Measurements from ENCODE around the gene NEUROD6. TPM values are rescaled to one million over a fixed set of nuclear protein-coding genes. Genes with fewer than 3 reads are reported as not detected.

Gene NEUROD6
- total RNA-seq = 653 TPM

GRCh38 chr7:31340603-31341002 is at the start of gene NEUROD6:
TSS of gene NEUROD6 (minus strand) at chr7:31340726. CDS start at chr7:31339268, 1,458 bp downstream.
- DNase-seq (ENCODE audit: low spot score in 2 of 2) (no peak), FAIRE-seq (no peak)

DNA sequence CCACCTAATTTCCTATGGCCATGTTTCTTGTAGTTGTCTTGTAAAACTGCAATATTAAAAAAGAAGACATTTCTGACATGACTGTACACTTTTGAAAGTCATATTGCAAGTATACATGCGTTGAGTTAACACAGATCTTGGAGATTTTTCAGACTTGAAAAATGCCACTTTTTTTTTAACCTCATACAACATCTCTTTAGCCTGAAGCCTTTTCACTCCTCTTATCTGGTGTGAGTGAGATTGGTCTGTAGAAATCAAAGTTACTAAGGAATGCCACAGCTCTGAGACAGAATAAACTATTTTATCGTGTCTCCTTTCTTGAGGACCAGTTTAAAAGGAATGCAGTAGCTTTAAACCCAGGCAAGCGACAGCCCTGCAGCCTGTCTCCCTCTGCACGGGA is 43.9 kb upstream of the NEUROD6 start:
- DNase-seq (ENCODE audit: low spot score in 2 of 2) (no peak), FAIRE-seq (no peak)

- DNase-seq (ENCODE audit: low spot score in 2 of 2) = no peak
- no peak for FAIRE-seq
These were observed 42.2 kb upstream of the NEUROD6 start for GRCh38 chr7:31382722-31383121.

DNA sequence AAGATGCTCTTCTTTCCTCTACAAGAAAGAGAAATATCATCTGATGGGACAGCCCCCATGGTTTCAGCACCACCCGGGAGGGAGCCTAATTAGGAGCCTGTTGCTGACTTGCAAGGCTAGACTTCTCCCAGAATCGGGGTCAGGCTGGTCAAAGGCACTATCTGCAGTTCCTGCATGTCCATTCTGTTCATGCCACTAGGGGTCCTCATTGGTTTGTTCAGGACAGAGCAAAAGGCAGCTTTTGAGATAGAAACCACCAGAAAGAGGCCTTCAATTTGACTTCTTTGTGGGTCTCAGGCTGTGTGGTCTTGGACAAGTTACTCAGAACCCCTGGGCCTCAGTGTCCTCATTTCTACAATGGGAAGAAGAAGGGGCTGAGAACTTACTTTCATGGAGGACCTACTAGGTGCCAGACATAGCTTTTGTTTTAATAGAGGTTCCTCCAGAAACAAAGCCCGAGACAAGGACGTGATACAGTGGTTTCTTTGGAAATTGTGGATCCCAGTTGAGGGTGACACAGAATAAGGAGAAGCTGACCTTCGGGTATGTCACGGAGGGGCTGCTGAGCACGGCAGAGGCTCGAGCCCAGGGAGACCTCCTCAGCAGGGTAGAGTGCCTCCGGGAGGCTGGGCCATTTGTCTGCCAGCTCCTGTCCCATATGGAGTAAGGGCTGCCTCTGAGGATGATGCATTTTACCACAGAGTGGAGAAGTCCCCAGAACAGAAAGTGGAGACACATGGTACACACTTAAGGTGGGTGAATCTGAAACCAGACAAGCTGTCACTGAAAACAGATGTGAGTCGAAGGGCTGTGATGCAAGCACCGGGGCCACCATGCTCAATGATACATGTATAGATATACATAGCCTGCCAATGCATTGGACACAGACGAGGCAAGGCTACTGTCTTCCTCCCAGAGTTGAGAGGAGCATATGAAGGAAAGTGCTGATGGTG is 33.1 kb upstream of the NEUROD6 start:
- FAIRE-seq (no peak), DNase-seq (ENCODE audit: low spot score in 2 of 2) (peak; percentile 3 to 34)

DNA sequence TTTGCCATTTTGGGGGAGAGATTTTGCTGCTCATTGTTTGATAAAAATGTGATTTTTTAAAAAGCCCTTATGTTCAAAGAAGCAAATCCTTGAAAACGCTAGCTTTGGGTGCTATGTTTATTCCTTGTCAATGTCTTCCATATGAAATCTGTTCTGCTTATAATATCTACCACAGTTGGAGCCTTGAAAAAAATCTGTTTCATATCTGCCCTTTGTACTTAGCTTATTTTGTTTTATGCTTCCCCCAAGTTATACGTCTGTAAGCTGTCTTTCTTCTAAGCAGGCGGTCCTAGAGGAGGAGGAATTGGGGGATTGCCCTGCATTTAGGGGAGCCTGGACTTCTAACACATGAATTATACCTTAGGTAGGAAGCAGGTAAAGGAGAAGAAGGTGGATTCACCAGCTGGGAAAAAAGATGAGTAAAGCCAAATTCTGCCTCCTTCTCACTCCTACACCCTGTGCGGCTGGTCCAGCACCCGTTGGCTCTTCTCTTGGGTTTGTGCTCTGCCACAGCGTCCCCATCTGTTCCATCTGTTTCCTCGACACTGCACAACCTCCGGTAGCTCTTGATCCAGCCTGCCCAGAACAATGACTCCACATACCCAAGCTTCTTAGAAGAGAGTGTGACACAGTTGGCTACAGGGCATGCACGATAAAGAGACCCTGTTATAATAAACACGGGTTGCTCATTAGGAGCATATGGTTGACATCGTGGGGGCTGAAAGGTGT is 31.9 kb upstream of the NEUROD6 start:
- FAIRE-seq (no peak), DNase-seq (ENCODE audit: low spot score in 2 of 2) (no peak)

DNA sequence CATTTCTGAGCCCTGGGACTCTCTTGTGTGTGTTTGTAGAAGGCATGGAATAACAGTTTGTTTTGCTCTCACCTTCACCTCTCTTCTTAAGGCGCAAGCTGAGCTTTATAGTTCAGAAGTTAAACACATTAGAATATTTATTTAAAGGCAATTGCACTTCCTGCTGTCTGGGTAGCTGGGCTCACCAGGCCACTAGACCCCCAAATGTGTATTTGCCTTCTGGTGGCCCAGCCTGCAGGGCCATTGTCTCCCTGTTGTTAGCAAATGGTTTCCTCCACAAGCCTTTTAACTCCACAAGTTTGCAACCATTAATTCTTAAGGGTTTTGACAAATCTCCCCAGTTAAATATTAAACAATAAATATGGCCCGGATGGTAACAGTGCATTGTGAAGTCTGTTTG is 31.1 kb upstream of the NEUROD6 start:
- DNase-seq (ENCODE audit: low spot score in 2 of 2) (no peak), FAIRE-seq (no peak)

DNA sequence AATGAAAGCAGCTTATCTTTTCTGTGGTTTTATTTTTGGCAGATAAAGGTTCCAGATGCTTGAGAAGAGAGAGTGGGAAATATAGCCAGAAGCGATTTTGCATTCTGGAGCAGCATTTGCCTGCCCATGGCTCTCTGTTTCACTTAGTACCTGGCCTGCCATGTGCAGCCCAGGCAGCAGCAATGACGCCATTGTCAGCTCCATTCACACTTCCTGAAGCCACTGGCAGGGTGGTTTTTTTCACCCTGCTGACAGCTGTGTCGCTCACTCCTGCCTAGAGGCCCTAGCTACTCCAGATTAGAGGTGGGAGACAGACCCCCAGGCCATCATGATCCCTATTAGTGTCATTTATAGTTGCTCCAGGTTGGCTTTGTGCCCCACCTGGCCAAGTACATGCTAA is 30.1 kb upstream of the NEUROD6 start:
- no peak for DNase-seq (ENCODE audit: low spot score in 2 of 2)
- no peak for FAIRE-seq

DNA sequence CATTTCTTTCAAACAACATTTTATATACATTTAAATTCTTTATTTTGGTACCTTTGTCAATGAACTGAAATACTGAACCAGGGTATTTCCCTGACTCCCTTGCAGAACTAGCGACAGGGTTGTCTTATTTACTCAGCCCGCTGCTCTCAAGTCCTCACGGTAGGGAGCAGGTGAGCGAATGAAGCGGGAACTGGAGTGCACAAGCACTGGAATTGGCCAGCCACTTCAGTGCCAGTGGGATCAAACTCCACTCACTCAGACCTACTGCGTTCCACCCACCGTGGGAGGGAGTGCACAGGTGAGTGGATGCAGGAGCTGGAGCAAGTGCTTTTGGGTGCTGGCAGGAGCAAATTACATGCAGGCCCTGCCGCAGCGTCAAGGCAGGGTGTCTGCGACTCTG is 28.1 kb upstream of the NEUROD6 start:
- no peak for FAIRE-seq
- DNase-seq (ENCODE audit: low spot score in 2 of 2) = no peak

- no peak for FAIRE-seq
- no peak for DNase-seq (ENCODE audit: low spot score in 2 of 2)
These were observed 23.0 kb upstream of the NEUROD6 start for GRCh38 chr7:31363496-31363895.

- FAIRE-seq (no peak), DNase-seq (ENCODE audit: low spot score in 2 of 2) (no peak)
These were observed 22.5 kb upstream of the NEUROD6 start for GRCh38 chr7:31363051-31363450.

- no peak for FAIRE-seq
These were observed 21.9 kb upstream of the NEUROD6 start for GRCh38 chr7:31362401-31362800.

DNA sequence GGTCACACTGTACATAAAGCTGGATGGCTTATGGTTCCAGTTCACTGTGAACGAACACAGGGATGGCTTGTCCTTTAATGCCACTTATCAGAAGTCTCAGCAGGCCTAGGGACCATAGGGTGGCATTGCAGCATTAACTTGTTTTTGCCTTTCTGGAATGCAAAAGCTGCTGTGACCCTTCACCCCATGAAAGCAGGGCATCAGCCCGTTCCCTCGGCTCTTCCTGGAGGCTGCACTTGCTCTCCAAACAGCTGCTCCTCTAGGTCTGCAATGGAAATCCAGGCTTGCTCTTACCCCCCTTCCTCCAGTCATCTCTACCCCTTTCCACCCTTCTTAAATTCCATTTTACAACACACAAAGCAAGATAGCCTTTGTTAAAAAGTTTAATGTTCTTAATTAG is 17.9 kb upstream of the NEUROD6 start:
- no peak for DNase-seq (ENCODE audit: low spot score in 2 of 2)
- FAIRE-seq = no peak

More at GRCh38 chr7:31362401-31362800, 21.9 kb upstream of the NEUROD6 start:
- no peak for DNase-seq (ENCODE audit: low spot score in 2 of 2)

GRCh38 chr7:31345421-31345820 is 4.9 kb upstream of the NEUROD6 start:
- DNase-seq (ENCODE audit: low spot score in 2 of 2) (no peak), FAIRE-seq (no peak)

DNA sequence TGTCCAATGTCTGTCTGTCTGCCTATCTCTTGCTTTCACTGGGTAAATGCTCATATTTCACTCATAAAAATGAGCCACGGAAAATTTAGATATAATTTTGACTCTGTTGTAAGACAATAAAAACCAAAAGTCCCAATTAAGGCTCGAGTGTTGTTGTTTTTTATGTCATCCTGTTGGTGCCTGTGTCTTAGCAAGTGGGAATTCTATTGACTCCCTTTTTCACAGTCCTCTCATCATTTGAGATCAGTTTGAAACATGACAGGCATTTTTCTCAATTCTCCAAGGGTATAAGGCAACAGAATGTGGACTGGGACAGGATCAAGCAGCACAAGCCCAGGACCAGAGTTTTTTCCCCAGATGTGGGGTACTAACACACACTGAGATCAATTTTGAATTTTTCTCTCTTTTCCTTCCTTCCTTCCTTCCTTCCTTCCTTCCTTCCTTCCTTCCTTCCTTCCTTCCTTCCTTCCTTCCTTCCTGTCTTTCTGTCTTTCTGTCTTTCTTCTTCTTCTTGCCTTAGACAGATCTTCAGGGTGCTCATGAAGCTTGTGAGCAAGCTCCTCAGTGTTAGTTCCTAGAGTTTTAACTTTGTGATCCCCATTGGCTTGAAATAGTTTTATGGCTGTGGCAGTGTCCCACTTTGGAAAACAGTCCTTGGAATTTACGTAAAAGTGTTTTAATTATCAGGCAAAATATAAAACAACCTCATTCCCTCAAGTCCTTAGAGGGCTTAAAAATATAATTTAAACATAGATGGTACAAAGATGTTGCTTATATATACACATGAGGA is 3.2 kb upstream of the NEUROD6 start:
- no peak for FAIRE-seq
- no peak for DNase-seq (ENCODE audit: low spot score in 2 of 2)

DNA sequence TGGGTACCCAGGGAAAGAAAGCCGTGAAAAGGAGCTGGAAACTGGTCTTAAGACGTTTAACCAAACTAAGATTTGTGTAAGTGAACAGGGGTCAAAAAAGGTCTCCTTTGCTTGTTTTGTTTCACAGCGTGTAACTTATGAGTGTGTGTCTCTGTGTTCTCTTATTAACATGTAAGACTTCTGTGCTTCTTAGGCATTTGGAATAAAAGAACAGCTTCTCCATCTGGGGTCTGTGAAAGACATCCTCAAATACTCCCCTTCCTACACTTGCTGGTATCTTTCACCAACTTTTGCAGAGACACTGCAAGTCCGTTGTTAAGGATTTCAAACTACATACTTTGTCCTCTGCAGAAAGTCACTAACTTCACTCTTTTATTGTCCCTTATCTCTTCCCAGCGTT is 615 bp upstream of the NEUROD6 start:
- FAIRE-seq = no peak

DNA sequence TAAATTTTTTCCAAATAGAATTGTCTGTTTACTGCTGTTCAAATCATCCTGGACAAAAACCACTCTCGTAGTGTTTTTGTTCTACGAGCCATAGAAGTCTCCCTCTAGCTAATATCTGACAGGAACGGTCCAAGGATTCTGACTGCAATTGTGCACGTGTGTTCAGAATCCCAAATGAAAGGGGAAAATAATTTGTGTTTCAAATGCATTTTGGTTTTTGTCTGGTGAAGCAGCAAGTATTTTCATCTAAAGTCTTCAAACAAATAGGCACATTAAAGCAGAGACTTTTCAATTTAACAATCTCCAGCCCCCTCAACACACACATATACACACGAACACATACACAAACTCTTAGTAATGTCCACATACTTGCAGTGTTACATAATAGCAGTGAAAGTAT is 475 bp downstream of the NEUROD6 start:
- DNase-seq (ENCODE audit: low spot score in 2 of 2) = no peak
- no peak for FAIRE-seq

More for the DNA sequence above, 615 bp upstream of the NEUROD6 start:
- no peak for DNase-seq (ENCODE audit: low spot score in 2 of 2)

- DNase-seq (ENCODE audit: low spot score in 2 of 2) (no peak), FAIRE-seq (no peak)
These were observed 1.8 kb downstream of the NEUROD6 start for GRCh38 chr7:31338706-31339105.

DNA sequence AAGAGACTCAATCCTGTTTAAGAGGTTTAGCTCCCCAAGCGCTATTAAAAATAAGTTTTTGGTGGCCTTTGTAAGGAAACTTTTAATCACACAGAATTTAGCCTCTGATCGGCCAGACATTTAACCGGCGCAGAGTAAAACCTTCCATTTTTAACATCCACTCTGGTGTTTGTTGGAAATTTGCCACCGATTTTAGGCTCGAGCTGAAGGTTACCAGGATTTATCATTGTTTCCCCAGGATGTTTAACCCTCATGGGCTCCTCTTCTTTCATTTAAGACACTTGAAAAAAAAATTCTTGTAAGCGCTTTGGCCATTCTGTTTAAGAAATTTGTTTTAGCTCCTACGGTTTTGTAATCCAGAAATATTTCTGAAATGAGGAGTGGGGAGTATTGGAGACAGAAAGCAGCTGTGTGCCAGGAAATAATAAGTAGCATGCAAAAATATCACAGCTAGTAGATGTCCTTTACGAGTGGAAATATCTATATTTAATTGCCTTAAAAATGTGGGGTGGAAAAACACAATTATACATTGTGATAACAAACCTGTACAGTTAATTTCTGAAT is 3.4 kb downstream of the NEUROD6 start:
- DNase-seq (ENCODE audit: low spot score in 2 of 2) = no peak
- FAIRE-seq = no peak

DNA sequence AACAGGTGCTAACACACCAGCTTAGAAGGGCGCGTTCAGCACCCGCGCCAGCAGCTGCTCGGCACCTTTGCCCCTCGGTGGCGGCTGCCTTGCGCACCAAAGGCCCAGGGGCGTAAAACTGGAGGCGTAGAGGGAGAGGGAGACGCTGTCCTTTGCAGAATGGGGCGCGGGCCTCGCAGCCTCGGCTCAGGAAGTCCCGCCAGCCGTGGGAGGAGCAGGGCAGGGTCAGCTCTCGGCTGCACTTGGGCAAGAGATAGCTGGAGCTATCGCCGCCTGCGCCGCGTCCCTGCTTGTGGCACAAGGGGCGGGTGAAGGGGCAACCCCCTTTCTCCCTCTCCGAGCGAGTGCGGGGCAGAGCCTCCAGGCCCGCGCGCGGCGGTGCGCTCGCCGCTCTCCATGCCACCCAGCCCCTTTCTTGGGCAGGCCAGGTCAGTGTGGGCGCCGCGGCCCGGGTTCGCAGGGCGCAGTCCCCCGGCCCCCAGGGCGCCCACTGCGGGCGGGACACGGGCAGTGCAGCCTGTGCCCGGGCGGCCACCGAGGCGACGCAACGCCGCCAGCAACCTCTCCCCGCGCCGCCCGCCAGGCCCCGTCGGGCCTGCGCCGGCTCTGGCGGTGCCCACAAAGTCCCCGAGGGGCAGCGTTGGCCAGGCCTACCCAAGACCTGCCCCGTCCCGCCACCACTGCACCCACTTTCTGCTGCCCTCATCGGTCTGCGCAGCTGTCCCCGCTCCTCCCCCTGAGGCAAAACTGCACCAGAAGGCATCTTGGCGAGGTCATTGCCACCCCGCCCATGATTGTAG is 4.1 kb downstream of the NEUROD6 start:
- no peak for DNase-seq (ENCODE audit: low spot score in 2 of 2)
- FAIRE-seq = no peak

- DNase-seq (ENCODE audit: low spot score in 2 of 2) (no peak), FAIRE-seq (no peak)
These were observed 4.7 kb downstream of the NEUROD6 start for GRCh38 chr7:31335884-31336201.

Data from frontal cortex (tissue), 4 donors.